Hematopoietic multipotent progenitor cell treated with erythropoietin and hydrocortisone succinate and interleukin-3 and kit ligand, for 4 days (in vitro differentiated cells): Measurements from ENCODE around the gene ESRRG.
"Not testable (repeated sequence)": the region's sequence is repeated elsewhere in the genome, so short reads cannot be mapped to it uniquely, and the experiment has no call there.

ENCODE experiments used
- DNase-seq: peaks from one replicate; pipeline ENCODE4 v3.0.0-alpha.2; 2015

ESRRG gene

GRCh38 chr1:216560527-216560926 is 162.7 kb downstream of the ESRRG start:
- no peak for DNase-seq

DNA sequence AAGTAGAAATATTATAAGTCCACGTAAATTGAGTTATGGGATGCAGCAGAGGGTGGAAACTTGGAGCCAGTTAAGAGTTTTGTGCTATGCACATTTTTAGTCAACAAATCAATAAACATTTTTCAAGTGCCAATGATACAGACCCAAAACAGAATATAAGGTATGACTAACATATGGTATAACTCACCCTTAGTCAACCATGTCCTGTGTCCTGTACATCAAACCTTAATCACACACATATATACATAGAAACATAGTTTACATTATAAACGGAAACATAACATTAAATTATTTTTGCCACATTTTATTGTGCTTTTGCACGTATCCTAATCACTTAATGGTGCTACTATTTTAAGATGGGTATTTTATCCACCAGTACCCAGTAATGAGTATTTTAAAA is 163.9 kb downstream of the ESRRG start:
- no peak for DNase-seq

GRCh38 chr1:216555653-216556052 is 167.6 kb downstream of the ESRRG start:
- no peak for DNase-seq

DNA sequence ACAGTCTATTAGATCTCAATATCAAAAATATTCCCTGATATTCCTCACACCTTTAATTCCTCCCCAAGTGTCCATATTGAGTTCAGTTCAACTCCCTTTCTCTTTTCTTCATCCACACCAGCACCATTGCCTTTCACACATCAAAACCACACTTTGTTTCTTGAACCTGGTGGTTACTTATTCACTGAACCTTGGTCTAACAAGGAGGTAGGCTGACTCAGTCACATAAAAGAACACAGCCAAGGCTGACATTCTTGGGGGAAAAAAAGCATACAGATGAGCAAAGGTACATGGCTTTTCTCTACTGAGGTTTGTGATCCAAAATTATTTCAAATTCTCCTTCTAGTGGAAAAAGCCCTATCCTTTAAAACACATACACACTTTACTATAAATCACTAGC is 168.3 kb downstream of the ESRRG start:
- no peak for DNase-seq

DNA sequence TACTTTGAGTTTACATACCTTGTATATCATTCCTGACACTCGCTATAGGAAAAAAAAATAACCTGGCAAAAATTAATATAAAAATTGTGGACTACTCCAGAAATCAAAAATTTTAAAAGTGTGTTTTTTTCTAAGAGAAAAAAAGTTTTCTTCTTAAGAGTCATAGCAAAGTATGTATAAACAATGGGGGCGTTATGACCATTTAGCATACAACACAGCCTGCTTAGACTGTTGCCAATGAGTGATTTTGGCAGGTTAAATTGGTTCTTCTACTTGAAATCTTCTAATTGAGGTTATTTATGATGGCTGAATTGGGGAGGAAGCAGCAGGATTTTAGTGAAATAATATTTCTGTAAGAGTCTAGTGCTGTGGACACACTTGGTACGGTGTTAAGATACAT is 169.5 kb downstream of the ESRRG start:
- DNase-seq, result no peak

DNA sequence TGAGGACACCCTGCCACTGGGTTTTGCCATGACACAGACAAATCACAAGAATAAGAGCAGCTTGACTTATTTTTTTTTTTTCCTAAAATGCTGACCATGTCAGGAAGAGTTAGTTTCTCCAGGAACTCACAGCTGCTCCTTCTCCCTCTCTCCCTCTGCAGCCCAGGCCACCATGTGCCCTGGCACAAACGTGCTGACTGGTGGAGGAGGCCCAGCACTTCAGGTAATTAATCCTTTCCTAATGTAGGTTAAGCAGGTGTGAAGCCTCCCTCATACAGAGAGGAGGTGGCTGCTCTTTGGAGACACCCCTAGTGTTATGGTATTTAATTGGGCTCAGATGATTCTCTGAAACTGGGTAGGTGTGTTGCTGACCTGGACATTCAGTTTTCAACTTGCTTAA is 170.2 kb downstream of the ESRRG start:
- DNase-seq, result no peak

DNA sequence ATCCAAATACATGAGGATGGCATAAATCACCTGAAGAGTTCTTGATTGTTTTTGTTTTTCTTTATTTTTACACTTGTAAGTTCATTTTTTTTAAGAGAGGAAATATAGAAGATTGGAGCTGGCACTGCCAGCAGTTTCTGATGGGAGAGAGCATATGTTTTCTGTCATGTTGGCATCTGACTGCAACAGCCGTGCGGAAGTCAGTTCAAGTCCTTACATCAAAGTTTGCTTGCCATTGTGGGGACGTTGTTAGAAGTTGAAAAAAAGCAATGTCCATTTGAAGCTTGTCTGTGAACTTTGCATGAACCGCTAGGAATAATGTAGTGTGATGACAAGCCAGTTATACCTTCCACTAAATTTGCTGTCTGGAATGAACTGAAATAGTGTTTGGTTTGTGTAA is 173.4 kb downstream of the ESRRG start:
- no peak for DNase-seq

GRCh38 chr1:216542741-216543140 is 180.5 kb downstream of the ESRRG start:
- no peak for DNase-seq

DNA sequence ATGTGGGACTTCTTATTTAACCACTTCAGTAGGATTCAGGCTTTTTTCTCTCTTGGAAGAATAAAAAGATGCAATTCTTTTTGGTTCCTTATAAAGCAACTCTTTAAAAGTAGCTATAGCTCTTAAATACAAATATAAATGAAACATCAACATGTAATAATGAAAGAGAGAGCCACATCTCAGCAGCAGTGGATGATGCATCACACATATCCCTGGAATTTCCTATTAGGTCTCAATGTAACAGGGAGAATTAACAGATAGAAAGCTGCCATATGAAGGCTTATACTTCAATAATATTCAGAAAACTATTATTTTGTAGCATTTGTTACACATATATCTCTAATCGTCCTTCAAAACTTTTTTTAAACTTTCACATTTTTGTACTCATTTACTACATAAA is 181.0 kb downstream of the ESRRG start:
- DNase-seq, result no peak

DNA sequence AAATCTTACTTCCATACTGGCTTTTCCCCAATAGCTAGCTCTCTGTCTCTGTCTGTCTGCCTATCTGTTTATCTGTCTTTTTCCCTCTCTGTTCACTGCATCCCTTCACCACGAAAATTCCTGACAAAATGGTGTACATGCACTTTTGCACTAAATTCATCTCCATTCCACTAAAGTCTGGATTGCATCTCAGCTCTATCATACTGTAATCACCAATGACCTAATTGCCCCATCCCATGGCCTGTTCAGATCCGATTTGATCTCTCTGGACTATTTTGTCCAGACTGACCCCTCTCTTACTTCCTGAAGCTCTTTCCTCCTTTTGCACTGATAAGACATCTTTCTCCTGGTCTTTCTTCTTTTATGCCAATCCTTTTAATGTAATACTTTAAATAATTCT is 187.5 kb downstream of the ESRRG start:
- no peak for DNase-seq

DNA sequence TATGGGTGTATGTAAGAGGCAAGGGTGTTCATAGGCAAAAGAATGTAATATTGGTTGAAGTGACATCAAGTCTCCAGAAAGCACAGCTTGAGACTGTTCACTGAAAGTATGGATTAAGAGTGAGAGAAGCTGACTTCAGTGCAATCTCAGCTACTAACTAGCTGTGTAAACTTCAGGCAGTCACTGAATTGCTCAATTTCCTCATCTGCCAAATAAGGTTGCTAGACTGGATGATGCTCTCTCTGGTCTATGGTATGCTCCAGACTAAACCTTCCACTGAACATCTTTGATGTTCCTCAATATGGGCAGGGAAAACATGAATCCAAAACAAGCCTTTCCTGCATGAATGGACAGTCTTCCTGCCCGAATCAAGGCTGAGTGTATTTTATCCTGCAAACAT is 188.2 kb downstream of the ESRRG start:
- no peak for DNase-seq

GRCh38 chr1:216533776-216534175 is 189.5 kb downstream of the ESRRG start:
- no peak for DNase-seq

DNA sequence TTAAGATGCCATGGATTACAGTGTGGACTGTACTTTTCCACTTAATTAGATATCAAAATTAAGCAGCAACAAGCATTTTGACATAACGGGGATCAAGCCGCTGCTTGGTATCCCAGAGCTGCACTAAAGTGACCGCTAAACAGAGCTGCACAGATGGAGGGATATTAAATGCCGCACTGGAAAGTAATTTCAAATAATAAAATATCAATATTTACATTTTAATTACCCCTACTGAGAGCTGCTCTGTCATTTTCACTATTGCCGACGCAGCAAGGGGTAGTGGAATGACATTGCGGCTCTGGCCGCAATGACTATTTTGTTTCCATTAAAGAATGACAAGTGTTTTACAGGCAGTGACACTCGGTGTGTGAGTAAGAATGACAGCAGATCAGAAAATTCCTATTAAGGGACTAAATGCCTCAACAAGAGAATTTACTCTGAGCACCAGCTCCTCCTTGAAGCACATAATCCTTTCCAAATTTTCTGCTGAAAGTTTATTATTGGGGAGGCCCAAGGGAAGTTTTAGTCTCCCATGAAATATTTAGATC is 190.9 kb downstream of the ESRRG start:
- DNase-seq, result no peak

- peak; percentile 43 for DNase-seq
Observed at GRCh38 chr1:216531263-216532239, 191.7 kb downstream of the ESRRG start.

GRCh38 chr1:216529851-216530250 is 193.4 kb downstream of the ESRRG start:
- DNase-seq, result not testable (repeated sequence)

- no peak for DNase-seq
Observed at GRCh38 chr1:216528816-216529215, 194.4 kb downstream of the ESRRG start.

- no peak for DNase-seq
Observed at GRCh38 chr1:216523449-216524190, 199.6 kb downstream of the ESRRG start.

DNA sequence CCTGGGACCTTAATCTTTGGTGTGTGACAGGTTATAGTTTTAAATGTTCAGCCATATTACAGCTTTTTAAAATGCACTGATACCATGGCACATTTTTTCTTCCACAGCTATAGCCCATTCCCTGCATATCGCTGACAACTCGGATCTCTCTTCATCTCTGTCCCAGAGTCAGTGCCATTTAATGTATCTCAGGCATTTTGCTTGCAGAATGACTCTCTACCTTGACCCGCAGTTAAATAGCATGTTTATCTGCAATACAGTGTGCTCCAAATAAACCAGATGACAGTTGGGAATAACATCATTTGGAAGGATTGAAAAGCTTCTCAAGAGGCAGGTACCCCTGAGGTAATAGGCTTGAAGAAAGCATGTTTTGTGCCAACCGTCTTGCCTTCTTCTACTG is 200.2 kb downstream of the ESRRG start:
- no peak for DNase-seq

- DNase-seq, result no peak
Observed at GRCh38 chr1:216521477-216521876, 201.8 kb downstream of the ESRRG start.

DNA sequence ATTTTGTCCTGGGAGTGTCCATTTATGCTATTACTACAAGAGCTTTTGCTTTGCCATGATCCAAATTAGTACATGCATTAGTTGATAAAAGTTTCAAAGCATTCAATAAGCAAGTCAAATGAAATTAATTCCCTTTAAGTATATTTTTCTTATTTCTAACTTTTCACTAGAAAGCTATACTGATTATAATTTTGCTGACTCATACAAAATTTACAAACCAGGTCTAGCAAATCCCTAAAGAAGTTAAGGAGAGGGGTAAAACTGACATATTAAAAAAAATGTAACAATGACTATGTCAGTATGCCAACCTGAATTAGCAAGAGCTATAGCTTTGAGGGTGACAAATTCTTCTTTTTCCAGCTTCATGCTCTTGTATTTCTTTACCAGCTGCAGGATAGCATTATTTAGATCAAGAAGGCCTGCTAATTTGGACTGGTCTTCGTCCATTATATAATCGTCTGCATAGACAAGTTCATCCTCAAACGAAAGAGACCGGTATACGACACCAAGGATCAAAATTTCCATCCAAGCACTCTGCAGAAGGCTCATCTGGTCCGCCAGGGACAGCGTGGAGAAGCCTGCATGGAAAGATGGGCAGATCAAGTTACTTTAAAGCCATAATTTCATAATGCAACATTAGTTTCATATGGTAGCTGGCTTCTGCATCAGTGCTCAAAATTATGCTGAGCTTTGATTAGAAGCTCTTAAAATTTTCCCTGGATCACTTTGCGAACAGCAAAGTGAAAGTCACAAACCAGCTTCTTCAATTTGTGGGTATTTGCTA is 204.2 kb downstream of the ESRRG start:
- no peak for DNase-seq

DNA sequence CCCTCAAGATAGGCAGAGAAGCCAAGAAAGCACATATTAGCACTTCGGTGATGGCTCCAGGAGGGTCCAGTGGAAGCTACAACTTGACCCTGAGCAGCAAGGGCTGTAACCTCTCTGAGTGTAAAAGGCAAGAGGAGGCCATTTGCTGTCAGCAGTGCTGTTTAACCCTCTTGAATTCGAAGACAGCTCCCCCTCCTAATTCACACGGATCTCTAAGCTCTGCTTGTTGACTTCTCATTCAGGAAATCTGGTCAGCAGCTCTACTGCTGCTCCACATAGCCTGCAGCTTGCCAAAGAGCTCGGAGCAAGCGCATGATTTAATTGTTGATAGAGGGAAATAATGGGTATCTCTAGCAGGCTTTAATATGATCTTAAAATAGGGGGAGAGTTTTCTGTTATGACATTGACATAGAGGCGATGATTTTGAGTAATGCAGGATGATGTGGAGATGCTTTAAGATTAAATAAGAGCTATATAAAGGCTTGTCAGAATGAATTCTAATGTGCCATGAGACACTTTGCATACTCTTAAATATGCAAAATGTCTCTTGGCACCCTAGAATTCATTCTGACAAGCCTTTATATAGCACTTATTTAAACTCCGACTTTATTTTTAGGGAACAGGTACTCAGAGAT is 220.6 kb downstream of the ESRRG start:
- no peak for DNase-seq

DNA sequence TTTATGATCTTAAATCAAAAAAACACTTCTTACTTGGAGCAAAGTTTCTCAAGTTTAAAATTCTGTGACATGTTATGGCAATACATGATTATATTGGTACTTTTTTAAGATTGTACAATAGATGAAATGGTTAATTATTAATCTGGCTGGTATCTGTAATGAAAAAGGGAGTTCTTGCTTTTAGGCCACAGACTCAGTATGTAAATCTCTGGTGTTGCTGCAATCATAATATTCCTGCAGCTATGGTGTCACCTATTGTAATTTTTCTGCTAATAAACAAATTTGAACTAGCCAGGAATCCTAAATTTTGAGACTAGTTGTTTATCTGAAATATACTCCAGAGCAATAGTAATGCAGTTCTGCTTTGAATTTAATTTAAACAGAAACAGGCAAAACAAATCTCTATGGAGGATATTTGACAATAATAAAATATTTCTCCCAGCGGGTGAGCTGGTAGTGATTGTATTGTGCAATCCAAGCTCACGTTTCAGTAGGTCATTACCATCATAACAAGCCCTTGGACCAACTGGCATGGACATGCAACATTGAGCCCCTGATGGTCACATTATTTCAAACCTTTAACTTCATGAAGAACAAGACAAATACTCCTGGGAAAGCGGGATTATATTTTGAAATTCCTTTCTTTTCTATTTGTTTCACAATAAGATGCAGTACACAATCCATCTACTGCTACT is 222.8 kb downstream of the ESRRG start:
- DNase-seq, result no peak
